Measurements from ENCODE around the gene RAD51B. TPM values are rescaled to one million over a fixed set of nuclear protein-coding genes. Genes with fewer than 3 reads are reported as not detected.

Gene RAD51B
- total RNA-seq, 5 donors from 2014 or later (not counting 1 experiment from before 2014, with no cell fraction given), result 25.4 to 47.9 (median 30.0) TPM

GRCh38 chr14:68530443-68530842, 710.9 kb downstream of the RAD51B start:
- Mint-ChIP-seq H3K4me3 (no peak overlapping the region), H3K27ac (no peak overlapping the region), H3K36me3 (peaks cover 4% of the 10 kb centered on the region), H3K4me1 (peaks cover 0 to 11% (median 3%) of the 10 kb centered on the region in 3 donors), H3K9me3 (peaks cover 5 to 19% (median 13%) of the 10 kb centered on the region in 3 donors), H3K27me3 (no peaks in the 10 kb centered on the region)
- no peaks in the 10 kb centered on the region for H3K4me1 ChIP-seq (ENCODE audit: control insufficient read depth in 1 of 2, extremely low read depth in 1 of 2, insufficient read depth in 2 of 2, low read length in 2 of 2)
- no peak for ATAC-seq (replicated peaks in 1 of 4)
- no CpG with 5 or more reads among the region's 1 CpG for WGBS (ENCODE audit: insufficient coverage)
- POLR2A ChIA-PET, result interaction anchor here in 1 of 2 donors (0.6 kb wide), 1 partner anchor 26 kb away, joined by 12 read pairs; no protein-coding TSS in a partner anchor
- H3K36me3 ChIP-seq (ENCODE audit: control insufficient read depth in 2 of 2, extremely low read depth in 1 of 2, insufficient read depth in 1 of 2, low read length in 1 of 2), result no peaks in the 10 kb centered on the region
- no peak overlapping the region for H3K27ac ChIP-seq (ENCODE audit: low read length)
- DNase-seq, result no peak
- CTCF ChIA-PET, result interaction anchor here in 1 of 2 donors (0.7 kb wide), 1 partner anchor 1081 kb away, joined by 3 read pairs; no protein-coding TSS in a partner anchor
- no peaks in the 10 kb centered on the region for H3K27me3 ChIP-seq (replicated peaks in 1 of 2; ENCODE audit: control insufficient read depth in 2 of 2, extremely low read depth in 1 of 2, insufficient read depth in 2 of 2, low read length in 1 of 2)
- H3K9me3 ChIP-seq, result peaks cover 4% of the 10 kb centered on the region
- no peak overlapping the region for H3K4me3 ChIP-seq (ENCODE audit: control insufficient read depth in 1 of 2, extremely low read depth in 1 of 2, low read length in 1 of 2)

DNA sequence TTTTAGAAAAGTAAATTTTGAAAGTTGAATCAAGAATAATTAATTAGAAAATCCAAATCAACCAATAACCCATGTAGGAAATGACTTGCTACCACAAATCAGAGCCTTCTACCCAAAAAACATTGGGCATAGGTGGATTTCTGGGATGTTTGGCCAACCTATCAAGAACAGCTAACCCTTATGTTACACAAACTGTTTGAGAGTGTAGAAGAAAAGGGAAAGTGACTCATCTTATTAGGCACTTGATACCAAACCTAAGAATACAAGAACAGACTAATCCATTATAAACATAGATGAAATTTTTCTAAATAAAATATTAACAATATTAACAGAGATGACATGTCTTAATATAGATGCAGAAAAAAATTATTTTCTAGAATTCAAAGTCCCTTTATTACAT, 712.9 kb downstream of the RAD51B start:
- Histone ChIP-seq H3K27me3 (replicated peaks in 1 of 2; ENCODE audit: control insufficient read depth in 2 of 2, extremely low read depth in 1 of 2, insufficient read depth in 2 of 2, low read length in 1 of 2) (no peaks in the 10 kb centered on the region), H3K36me3 (ENCODE audit: control insufficient read depth in 2 of 2, extremely low read depth in 1 of 2, insufficient read depth in 1 of 2, low read length in 1 of 2) (no peaks in the 10 kb centered on the region), H3K4me1 (ENCODE audit: control insufficient read depth in 1 of 2, extremely low read depth in 1 of 2, insufficient read depth in 2 of 2, low read length in 2 of 2) (no peaks in the 10 kb centered on the region), H3K9me3 (peaks cover 4% of the 10 kb centered on the region), H3K4me3 (ENCODE audit: control insufficient read depth in 1 of 2, extremely low read depth in 1 of 2, low read length in 1 of 2) (no peak overlapping the region), H3K27ac (ENCODE audit: low read length) (no peak overlapping the region)
- Mint-ChIP-seq H3K9me3 (peaks cover 5 to 19% (median 13%) of the 10 kb centered on the region in 3 donors), H3K4me1 (peaks cover 0 to 11% (median 3%) of the 10 kb centered on the region in 3 donors), H3K27ac (no peak overlapping the region), H3K36me3 (peaks cover 4% of the 10 kb centered on the region), H3K27me3 (no peaks in the 10 kb centered on the region), H3K4me3 (no peak overlapping the region)
- ATAC-seq (replicated peaks in 1 of 4), result no peak
- POLR2A ChIA-PET, result no interaction called here
- CTCF ChIA-PET, result no interaction called here
- no peak for DNase-seq

DNA sequence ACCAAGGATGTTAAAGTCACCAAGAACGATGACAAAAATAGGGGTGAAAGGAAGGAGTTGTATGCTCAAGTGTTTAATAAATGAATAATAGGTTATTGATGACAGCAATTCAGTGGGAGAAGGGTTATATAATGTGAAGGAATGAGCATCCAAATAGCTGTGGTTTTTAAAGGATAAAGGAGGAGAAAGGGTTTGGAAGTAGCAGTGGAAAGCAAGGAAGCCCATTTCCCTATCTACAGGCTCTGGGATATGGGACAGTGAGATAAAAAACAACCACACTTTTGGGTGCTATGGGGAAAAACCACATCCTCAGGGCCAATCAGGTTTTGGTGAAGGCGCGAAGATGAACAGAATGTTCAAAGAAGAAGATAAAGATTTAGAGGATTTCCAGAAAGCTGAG, 714.7 kb downstream of the RAD51B start:
- Histone ChIP-seq H3K4me1 (ENCODE audit: control insufficient read depth in 1 of 2, extremely low read depth in 1 of 2, insufficient read depth in 2 of 2, low read length in 2 of 2) (no peaks in the 10 kb centered on the region), H3K4me3 (ENCODE audit: control insufficient read depth in 1 of 2, extremely low read depth in 1 of 2, low read length in 1 of 2) (no peak overlapping the region), H3K27ac (ENCODE audit: low read length) (no peak overlapping the region), H3K36me3 (ENCODE audit: control insufficient read depth in 2 of 2, extremely low read depth in 1 of 2, insufficient read depth in 1 of 2, low read length in 1 of 2) (no peaks in the 10 kb centered on the region), H3K9me3 (peaks cover 4% of the 10 kb centered on the region), H3K27me3 (replicated peaks in 1 of 2; ENCODE audit: control insufficient read depth in 2 of 2, extremely low read depth in 1 of 2, insufficient read depth in 2 of 2, low read length in 1 of 2) (no peaks in the 10 kb centered on the region)
- WGBS (ENCODE audit: insufficient coverage), result 100% methylated on average over 1 of the region's 3 CpGs
- POLR2A ChIA-PET, result no interaction called here
- DNase-seq (no peak), ATAC-seq (replicated peaks in 1 of 4) (no peak)
- H3K36me3 Mint-ChIP-seq, result peaks cover 4% of the 10 kb centered on the region
- no peak overlapping the region for H3K4me3 Mint-ChIP-seq
- CTCF ChIA-PET, result interaction anchor here in 1 of 2 donors (0.6 to 1.1 kb wide), 3 partner anchors 8 to 257 kb away, joined by 3 to 4 read pairs (median 3); no protein-coding TSS in a partner anchor
- H3K27ac Mint-ChIP-seq, result no peak overlapping the region
- no peaks in the 10 kb centered on the region for H3K27me3 Mint-ChIP-seq
- H3K9me3 Mint-ChIP-seq, result peaks cover 5 to 19% (median 12%) of the 10 kb centered on the region in 3 donors
- H3K4me1 Mint-ChIP-seq, result peaks cover 0 to 13% (median under 1%) of the 10 kb centered on the region in 3 donors

- CTCF ChIA-PET, result no interaction called here
- DNase-seq (no peak), ATAC-seq (replicated peaks in 1 of 4) (no peak)
- 60% methylated on average over 1 of the region's 5 CpGs for WGBS (ENCODE audit: insufficient coverage)
- Mint-ChIP-seq H3K27ac (no peak overlapping the region), H3K36me3 (peaks cover 4% of the 10 kb centered on the region), H3K27me3 (no peaks in the 10 kb centered on the region), H3K4me3 (no peak overlapping the region), H3K4me1 (peaks cover 0 to 18% (median 1%) of the 10 kb centered on the region in 3 donors), H3K9me3 (peaks cover 5 to 12% (median 7%) of the 10 kb centered on the region in 3 donors)
- no peaks in the 10 kb centered on the region for H3K27me3 ChIP-seq (replicated peaks in 1 of 2; ENCODE audit: control insufficient read depth in 2 of 2, extremely low read depth in 1 of 2, insufficient read depth in 2 of 2, low read length in 1 of 2)
- H3K27ac ChIP-seq (ENCODE audit: low read length), result no peak overlapping the region
- H3K4me3 ChIP-seq (ENCODE audit: control insufficient read depth in 1 of 2, extremely low read depth in 1 of 2, low read length in 1 of 2), result no peak overlapping the region
- H3K9me3 ChIP-seq, result peaks cover 4% of the 10 kb centered on the region
- H3K4me1 ChIP-seq (ENCODE audit: control insufficient read depth in 1 of 2, extremely low read depth in 1 of 2, insufficient read depth in 2 of 2, low read length in 2 of 2), result no peaks in the 10 kb centered on the region
- H3K36me3 ChIP-seq (ENCODE audit: control insufficient read depth in 2 of 2, extremely low read depth in 1 of 2, insufficient read depth in 1 of 2, low read length in 1 of 2), result no peaks in the 10 kb centered on the region
- POLR2A ChIA-PET, result no interaction called here
Observed at GRCh38 chr14:68535404-68536017, 715.9 kb downstream of the RAD51B start.

GRCh38 chr14:68536018-68536410, 716.4 kb downstream of the RAD51B start:
- no peak for DNase-seq
- Histone ChIP-seq H3K4me3 (ENCODE audit: control insufficient read depth in 1 of 2, extremely low read depth in 1 of 2, low read length in 1 of 2) (no peak overlapping the region), H3K27ac (ENCODE audit: low read length) (no peak overlapping the region), H3K9me3 (peaks cover 2% of the 10 kb centered on the region), H3K27me3 (replicated peaks in 1 of 2; ENCODE audit: control insufficient read depth in 2 of 2, extremely low read depth in 1 of 2, insufficient read depth in 2 of 2, low read length in 1 of 2) (no peaks in the 10 kb centered on the region), H3K36me3 (ENCODE audit: control insufficient read depth in 2 of 2, extremely low read depth in 1 of 2, insufficient read depth in 1 of 2, low read length in 1 of 2) (no peaks in the 10 kb centered on the region), H3K4me1 (ENCODE audit: control insufficient read depth in 1 of 2, extremely low read depth in 1 of 2, insufficient read depth in 2 of 2, low read length in 2 of 2) (no peaks in the 10 kb centered on the region)
- Mint-ChIP-seq H3K36me3 (peaks cover 1% of the 10 kb centered on the region), H3K9me3 (peaks cover 3 to 9% (median 5%) of the 10 kb centered on the region in 3 donors), H3K27me3 (no peaks in the 10 kb centered on the region), H3K4me3 (no peak overlapping the region), H3K4me1 (peaks cover 0 to 18% (median 1%) of the 10 kb centered on the region in 3 donors), H3K27ac (no peak overlapping the region)
- POLR2A ChIA-PET, result no interaction called here
- CTCF ChIA-PET, result no interaction called here
- no CpG with 5 or more reads among the region's 1 CpG for WGBS (ENCODE audit: insufficient coverage)
- ATAC-seq (replicated peaks in 1 of 4), result no peak

GRCh38 chr14:68538639-68539038, 719.1 kb downstream of the RAD51B start:
- no peaks in the 10 kb centered on the region for H3K9me3 Mint-ChIP-seq
- Histone ChIP-seq H3K27ac (ENCODE audit: low read length) (no peak overlapping the region), H3K4me3 (ENCODE audit: control insufficient read depth in 1 of 2, extremely low read depth in 1 of 2, low read length in 1 of 2) (no peak overlapping the region), H3K27me3 (replicated peaks in 1 of 2; ENCODE audit: control insufficient read depth in 2 of 2, extremely low read depth in 1 of 2, insufficient read depth in 2 of 2, low read length in 1 of 2) (no peaks in the 10 kb centered on the region), H3K36me3 (ENCODE audit: control insufficient read depth in 2 of 2, extremely low read depth in 1 of 2, insufficient read depth in 1 of 2, low read length in 1 of 2) (no peaks in the 10 kb centered on the region), H3K4me1 (ENCODE audit: control insufficient read depth in 1 of 2, extremely low read depth in 1 of 2, insufficient read depth in 2 of 2, low read length in 2 of 2) (no peaks in the 10 kb centered on the region), H3K9me3 (no peaks in the 10 kb centered on the region)
- no peaks in the 10 kb centered on the region for H3K27me3 Mint-ChIP-seq
- no peak overlapping the region for H3K4me3 Mint-ChIP-seq
- peaks cover 0 to 18% (median 1%) of the 10 kb centered on the region in 3 donors for H3K4me1 Mint-ChIP-seq
- ChIA-PET CTCF (no interaction called here), POLR2A (interaction anchor here (0.7 kb wide), 2 partner anchors 242 to 662 kb away, joined by 3 to 4 read pairs; no protein-coding TSS in a partner anchor)
- no peaks in the 10 kb centered on the region for H3K36me3 Mint-ChIP-seq
- ATAC-seq (replicated peaks in 1 of 4), result no peak
- H3K27ac Mint-ChIP-seq, result no peak overlapping the region
- WGBS (ENCODE audit: insufficient coverage), result 100% methylated on average over 1 of the region's 2 CpGs
- DNase-seq, result no peak
